Frontal cortex (tissue), 4 donors: ENCODE results near the gene PANK1. TPM values are rescaled to one million over a fixed set of nuclear protein-coding genes. Genes with fewer than 3 reads are reported as not detected.
"Not testable (repeated sequence)": the region's sequence is repeated elsewhere in the genome, so short reads cannot be mapped to it uniquely, and the experiment has no call there.

Experiments
- DNase-seq, 2 donors: peaks; one replicate each; pipeline ENCODE4 v3.0.0; 2012; ENCODE audit warnings: low spot score in 2 of 2
- FAIRE-seq: peaks from 2 replicates; lab custom pipeline; 2012; peaks lifted over from hg19 to GRCh38; lab: Jason Lieb, UNC
- total RNA-seq: library from RNA; depleted of rRNA; stranded (reverse); fragments of >200 nt; gene quantifications from one replicate; pipeline ENCODE4 v1.2.3, GENCODE V29; 2014
- donor health status: control.
- donor health status: control.
- donor health status: control.

PANK1 gene
- total RNA-seq, 1 donor from 2014 or later = 35.5 TPM

GRCh38 chr10:89625041-89625765 lies 19.8 kb downstream of the PANK1 start:
- FAIRE-seq (no peak), DNase-seq (no peak)

- FAIRE-seq = no peak
- DNase-seq = no peak
Observed at GRCh38 chr10:89624020-89624419, 21.0 kb downstream of the PANK1 start.

- no peak for DNase-seq
- FAIRE-seq = no peak
Observed at GRCh38 chr10:89622151-89622550, 22.9 kb downstream of the PANK1 start.

GRCh38 chr10:89621438-89621837 lies 23.6 kb downstream of the PANK1 start:
- DNase-seq = no peak
- no peak for FAIRE-seq

- FAIRE-seq, DNase-seq: not testable (repeated sequence)
Observed at GRCh38 chr10:89620296-89620695, 24.7 kb downstream of the PANK1 start.

- DNase-seq (no peak), FAIRE-seq (no peak)
Observed at GRCh38 chr10:89615824-89616223, 29.2 kb downstream of the PANK1 start.

GRCh38 chr10:89615112-89615511 lies 29.9 kb downstream of the PANK1 start:
- DNase-seq (no peak), FAIRE-seq (no peak)

- no peak for DNase-seq
- no peak for FAIRE-seq
Observed at GRCh38 chr10:89613582-89613981, 31.5 kb downstream of the PANK1 start.

GRCh38 chr10:89611282-89611681 lies 33.8 kb downstream of the PANK1 start:
- FAIRE-seq = no peak
- DNase-seq = no peak

- DNase-seq (no peak), FAIRE-seq (no peak)
Observed at GRCh38 chr10:89609833-89610346, 35.2 kb downstream of the PANK1 start.

- FAIRE-seq (no peak), DNase-seq (no peak)
Observed at GRCh38 chr10:89604200-89604599, 40.8 kb downstream of the PANK1 start.

- DNase-seq (no peak), FAIRE-seq (no peak)
Observed at GRCh38 chr10:89602919-89603318, 42.1 kb downstream of the PANK1 start.

GRCh38 chr10:89601728-89602361 lies 43.2 kb downstream of the PANK1 start:
- FAIRE-seq = no peak
- no peak for DNase-seq

- DNase-seq (no peak), FAIRE-seq (no peak)
Observed at GRCh38 chr10:89600041-89600440, 45.0 kb downstream of the PANK1 start.

- DNase-seq (no peak), FAIRE-seq (no peak)
Observed at GRCh38 chr10:89593043-89593442, 52.0 kb downstream of the PANK1 start.

GRCh38 chr10:89592539-89592938 lies 52.5 kb downstream of the PANK1 start:
- FAIRE-seq (no peak), DNase-seq (no peak)

- DNase-seq = no peak
- no peak for FAIRE-seq
Observed at GRCh38 chr10:89591796-89592271, 53.2 kb downstream of the PANK1 start.

GRCh38 chr10:89591111-89591795 lies 53.8 kb downstream of the PANK1 start:
- DNase-seq (no peak), FAIRE-seq (no peak)

GRCh38 chr10:89590326-89590725 lies 54.7 kb downstream of the PANK1 start:
- FAIRE-seq (no peak), DNase-seq (no peak)

- FAIRE-seq (no peak), DNase-seq (no peak)
Observed at GRCh38 chr10:89589101-89589720, 55.8 kb downstream of the PANK1 start.
